Brain microvascular endothelial cell (primary cell): ENCODE data around the gene TNFRSF18.

ENCODE experiments used
- DNase-seq: peaks from one replicate; pipeline ENCODE4 v3.0.0-alpha.2; 2020
- H3K27ac ChIP-seq: fragments of 250-450 bp; sonication (Bioruptor Pico); 2 replicates; pipeline ENCODE4 v1.5.1; 2020; ENCODE audit warnings: mild to moderate bottlenecking, moderate library complexity
- H3K27me3 ChIP-seq: fragments of 250-450 bp; sonication (Bioruptor Pico); replicated peaks from 2 replicates; pipeline ENCODE4 v1.5.1; 2020; ENCODE audit warnings: mild to moderate bottlenecking
- H3K36me3 ChIP-seq: fragments of 250-450 bp; sonication (Bioruptor Pico); replicated peaks from 2 replicates; pipeline ENCODE4 v1.5.1; 2020; ENCODE audit warnings: mild to moderate bottlenecking
- H3K4me3 ChIP-seq: 2 replicates; pipeline ENCODE4 v1.5.1; 2011; ENCODE audit warnings: low read depth, mild to moderate bottlenecking, control low read depth, low read length, moderate library complexity
- CTCF ChIP-seq: IDR thresholded peaks from 2 replicates; pipeline ENCODE4 v1.5.1; 2011; ENCODE audit warnings: low read depth, mild to moderate bottlenecking, moderate library complexity, low read length, control low read depth, inconsistent platforms; ENCODE audit errors: missing control alignments
- in situ Hi-C: cut with HindIII; loops from 2 replicates; pipeline ENCODE4 v1.10.0; 2017; ENCODE audit warnings: low sequenced_read_pairs, low pct_ligation_motif_present

TNFRSF18 gene

GRCh38 chr1:1245178-1245816 is 38.9 kb upstream of the TNFRSF18 start:
- in situ Hi-C loops = no loop called here
- Histone ChIP-seq H3K27ac (no peak overlapping the region), H3K36me3 (no peaks in the 10 kb centered on the region), H3K4me3 (no peak overlapping the region), H3K27me3 (no peaks in the 10 kb centered on the region)
- DNase-seq = no peak
- TF ChIP-seq CTCF = no peak

- Histone ChIP-seq H3K4me3 (no peak overlapping the region), H3K27ac (no peak overlapping the region), H3K36me3 (no peaks in the 10 kb centered on the region), H3K27me3 (no peaks in the 10 kb centered on the region)
- peak; percentile 18 for TF ChIP-seq CTCF
- DNase-seq = no peak
- in situ Hi-C loops = no loop called here
These were observed 37.9 kb upstream of the TNFRSF18 start for GRCh38 chr1:1244192-1244811.

GRCh38 chr1:1243807-1244191 is 37.4 kb upstream of the TNFRSF18 start:
- no peak for TF ChIP-seq CTCF
- DNase-seq = no peak
- H3K27ac ChIP-seq = no peak overlapping the region
- no peaks in the 10 kb centered on the region for H3K36me3 ChIP-seq
- H3K27me3 ChIP-seq = no peaks in the 10 kb centered on the region
- in situ Hi-C loops = no loop called here
- H3K4me3 ChIP-seq = no peak overlapping the region

- DNase-seq = no peak
These were observed 36.9 kb upstream of the TNFRSF18 start for GRCh38 chr1:1243266-1243660.

GRCh38 chr1:1242461-1243265 is 36.3 kb upstream of the TNFRSF18 start:
- no peak overlapping the region for H3K27ac ChIP-seq
- TF ChIP-seq CTCF = no peak
- DNase-seq = no peak
- no peaks in the 10 kb centered on the region for H3K36me3 ChIP-seq
- no peaks in the 10 kb centered on the region for H3K27me3 ChIP-seq
- no peak overlapping the region for H3K4me3 ChIP-seq
- in situ Hi-C loops = no loop called here

More at GRCh38 chr1:1243266-1243660, 36.9 kb upstream of the TNFRSF18 start:
- in situ Hi-C loops = no loop called here
- TF ChIP-seq CTCF = no peak
- Histone ChIP-seq H3K36me3 (no peaks in the 10 kb centered on the region), H3K27me3 (no peaks in the 10 kb centered on the region), H3K4me3 (no peak overlapping the region), H3K27ac (no peak overlapping the region)
